ENCODE results near the gene GPRIN2.
A peak's percentile ranks its signal among the peaks of the same experiment; 100 is the strongest.

The GPRIN2 gene

GRCh38 chr10:46565591-46566332 is 9.3 kb upstream of the GPRIN2 start:
- DNase-seq, result peak; percentile 14

GRCh38 chr10:46560952-46561351 is 4.5 kb upstream of the GPRIN2 start:
- DNase-seq, result no peak

- no peak for DNase-seq
Measured at GRCh38 chr10:46560381-46560780, 3.9 kb upstream of the GPRIN2 start.

GRCh38 chr10:46559231-46559671 is 2.8 kb upstream of the GPRIN2 start:
- no peak for DNase-seq

GRCh38 chr10:46558392-46559185 is 2.1 kb upstream of the GPRIN2 start:
- peak; percentile 25 for DNase-seq

GRCh38 chr10:46558122-46558391 is 1.6 kb upstream of the GPRIN2 start:
- no peak for DNase-seq

- DNase-seq, result no peak
Measured at GRCh38 chr10:46557319-46558121, 1.1 kb upstream of the GPRIN2 start.

GRCh38 chr10:46555713-46556514 is 544 bp downstream of the GPRIN2 start:
- DNase-seq, result no peak

GRCh38 chr10:46555366-46555712 is 1.1 kb downstream of the GPRIN2 start:
- DNase-seq, result no peak

- no peak for DNase-seq
Measured at GRCh38 chr10:46554166-46554781, 2.2 kb downstream of the GPRIN2 start.

- no peak for DNase-seq
Measured at GRCh38 chr10:46553238-46554049, 3.0 kb downstream of the GPRIN2 start.

- DNase-seq, result no peak
Measured at GRCh38 chr10:46552526-46553237, 3.8 kb downstream of the GPRIN2 start.

GRCh38 chr10:46551701-46552525 is 4.5 kb downstream of the GPRIN2 start:
- no peak for DNase-seq

GRCh38 chr10:46550795-46551700 is 5.4 kb downstream of the GPRIN2 start:
- no peak for DNase-seq

- DNase-seq, result no peak
Measured at GRCh38 chr10:46550076-46550790, 6.2 kb downstream of the GPRIN2 start.

GRCh38 chr10:46549171-46550075 is 7.0 kb downstream of the GPRIN2 start:
- no peak for DNase-seq

GRCh38 chr10:46548498-46549090 is 7.9 kb downstream of the GPRIN2 start:
- DNase-seq, result no peak
